GM12864 (cell line): ENCODE measurements around the gene PARD3B.

Source experiments
- DNase-seq: peaks from one replicate; pipeline ENCODE4 v3.0.0-alpha.2; 2011; ENCODE audit warnings: low read depth
- H3K4me3 ChIP-seq: 2 replicates; pipeline ENCODE4 v1.5.1; 2011; ENCODE audit warnings: mild to moderate bottlenecking, low read depth, low read length, control low read depth
- TF ChIP-seq, protein P1 (sequence below): IDR thresholded peaks from 2 replicates; pipeline ENCODE4 v1.5.1; 2011; ENCODE audit warnings: low read depth, mild to moderate bottlenecking, moderate library complexity, low read length, control low read depth, inconsistent platforms; ENCODE audit errors: missing control alignments

PARD3B gene

GRCh38 chr2:205505371-205505770 lies 960.1 kb downstream of the PARD3B start:
- TF ChIP-seq, protein P1, sequence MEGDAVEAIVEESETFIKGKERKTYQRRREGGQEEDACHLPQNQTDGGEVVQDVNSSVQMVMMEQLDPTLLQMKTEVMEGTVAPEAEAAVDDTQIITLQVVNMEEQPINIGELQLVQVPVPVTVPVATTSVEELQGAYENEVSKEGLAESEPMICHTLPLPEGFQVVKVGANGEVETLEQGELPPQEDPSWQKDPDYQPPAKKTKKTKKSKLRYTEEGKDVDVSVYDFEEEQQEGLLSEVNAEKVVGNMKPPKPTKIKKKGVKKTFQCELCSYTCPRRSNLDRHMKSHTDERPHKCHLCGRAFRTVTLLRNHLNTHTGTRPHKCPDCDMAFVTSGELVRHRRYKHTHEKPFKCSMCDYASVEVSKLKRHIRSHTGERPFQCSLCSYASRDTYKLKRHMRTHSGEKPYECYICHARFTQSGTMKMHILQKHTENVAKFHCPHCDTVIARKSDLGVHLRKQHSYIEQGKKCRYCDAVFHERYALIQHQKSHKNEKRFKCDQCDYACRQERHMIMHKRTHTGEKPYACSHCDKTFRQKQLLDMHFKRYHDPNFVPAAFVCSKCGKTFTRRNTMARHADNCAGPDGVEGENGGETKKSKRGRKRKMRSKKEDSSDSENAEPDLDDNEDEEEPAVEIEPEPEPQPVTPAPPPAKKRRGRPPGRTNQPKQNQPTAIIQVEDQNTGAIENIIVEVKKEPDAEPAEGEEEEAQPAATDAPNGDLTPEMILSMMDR = no peak
- H3K4me3 ChIP-seq = no peak overlapping the region
- DNase-seq = no peak

GRCh38 chr2:205509655-205510054 lies 964.4 kb downstream of the PARD3B start:
- DNase-seq = no peak
- TF ChIP-seq, protein P1 = no peak
- H3K4me3 ChIP-seq = no peak overlapping the region

DNA sequence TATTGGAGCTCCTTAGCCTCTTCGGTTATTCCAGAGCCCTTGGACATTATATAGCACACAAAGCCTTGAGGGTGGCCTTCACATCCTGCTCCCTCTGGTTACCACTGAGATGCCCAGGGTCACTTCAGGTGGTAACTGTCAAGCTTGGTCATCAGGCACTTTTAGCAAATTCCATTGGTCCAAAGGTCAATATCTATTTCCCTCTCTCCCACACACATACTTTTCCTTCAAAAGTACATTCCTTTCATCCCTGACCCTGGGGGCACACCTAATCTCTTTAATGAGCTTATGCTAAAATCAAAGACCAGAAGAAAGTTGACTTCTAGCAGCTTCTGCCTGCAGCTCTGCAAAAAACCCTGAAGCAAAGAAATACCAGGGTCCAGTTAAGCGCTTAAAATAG lies 965.1 kb downstream of the PARD3B start:
- no peak for DNase-seq
- H3K4me3 ChIP-seq = no peak overlapping the region
- TF ChIP-seq, protein P1 = no peak

DNA sequence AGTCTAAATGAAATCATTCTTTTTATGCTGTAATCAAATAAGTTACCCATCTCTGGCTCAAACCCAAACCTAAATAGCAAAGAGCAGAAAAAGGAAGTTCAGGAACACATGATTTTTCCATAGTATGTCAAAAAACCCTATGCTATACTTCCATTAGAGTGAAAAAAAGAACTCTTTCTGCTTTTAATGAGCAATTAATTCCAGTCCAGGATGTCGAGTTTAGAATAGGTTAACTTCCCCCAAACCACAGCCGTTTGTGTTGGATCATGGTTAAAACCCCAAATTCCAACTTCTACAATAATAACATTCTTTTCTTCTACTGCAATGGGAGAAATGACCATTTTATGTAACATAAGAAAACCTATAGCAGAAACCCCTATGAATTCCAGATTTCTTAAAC lies 965.9 kb downstream of the PARD3B start:
- TF ChIP-seq, protein P1 = no peak
- no peak overlapping the region for H3K4me3 ChIP-seq
- no peak for DNase-seq

- no peak for DNase-seq
- TF ChIP-seq, protein P1 = no peak
Observed at GRCh38 chr2:205511641-205512040, 966.4 kb downstream of the PARD3B start.

GRCh38 chr2:205520311-205520710 lies 975.0 kb downstream of the PARD3B start:
- no peak overlapping the region for H3K4me3 ChIP-seq
- TF ChIP-seq, protein P1 = no peak
- DNase-seq = no peak

More at GRCh38 chr2:205511641-205512040, 966.4 kb downstream of the PARD3B start:
- H3K4me3 ChIP-seq = no peak overlapping the region

DNA sequence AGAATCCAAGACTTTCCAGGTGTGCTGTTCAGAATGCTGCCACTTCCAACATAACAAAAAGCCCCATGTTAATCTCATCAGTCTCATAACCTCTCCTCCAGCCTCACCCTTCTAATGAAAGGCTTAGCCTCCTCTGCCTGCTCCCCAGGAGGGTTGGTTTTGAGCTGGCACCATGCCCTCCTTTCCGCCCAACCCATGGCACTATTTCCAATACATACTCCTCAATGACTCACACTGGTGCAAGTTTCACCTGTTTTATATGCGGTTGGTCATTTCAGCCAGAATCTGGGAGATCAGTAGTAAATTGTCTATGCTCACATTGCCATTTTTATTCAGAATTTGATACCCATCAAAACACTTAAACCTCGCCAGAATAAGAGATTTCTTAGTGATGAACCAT lies 979.4 kb downstream of the PARD3B start:
- DNase-seq = no peak
- no peak overlapping the region for H3K4me3 ChIP-seq
- TF ChIP-seq, protein P1 = no peak
